ENCODE data around the gene YBX3. TPM values are rescaled to one million over a fixed set of nuclear protein-coding genes. Genes with fewer than 3 reads are reported as not detected.

The YBX3 gene
- 311 and 333 TPM in 2 replicates for total RNA-seq

GRCh38 chr12:10722905-10723746, at the start of gene YBX3:
YBX3 (minus strand) TSS chr12:10723323; CDS start chr12:10723111, 212 bp downstream.

GRCh38 chr12:10673659-10674384, 49.3 kb downstream of the YBX3 start, which contains the start of gene STYK1:
STYK1 (minus strand) TSS chr12:10674052; CDS start chr12:10634618, 39,434 bp downstream.

Other genes starting within 250 kb of the YBX3 start
- gene EIF2S3B, start 217.4 kb downstream of the YBX3 start, total RNA-seq: 0.96 and 2.6 TPM in 2 replicates
- gene MAGOHB, start 109.7 kb downstream of the YBX3 start, total RNA-seq: 9.8 and 15.3 TPM in 2 replicates
- 12.3 and 14.7 TPM in 2 replicates for gene STYK1, start 49.3 kb downstream of the YBX3 start, total RNA-seq
- 0.48 TPM in 1 of 2 replicates, not detected in the other for gene TAS2R7, start 79.3 kb upstream of the YBX3 start, total RNA-seq
- gene TAS2R8, start 84.0 kb upstream of the YBX3 start, total RNA-seq: 0.33 TPM in 1 of 2 replicates, not detected in the other
- 0.19 TPM in 1 of 2 replicates, not detected in the other for gene TAS2R9, start 86.8 kb upstream of the YBX3 start, total RNA-seq
- 0.98 and 1.5 TPM in 2 replicates for gene TAS2R10, start 103.0 kb upstream of the YBX3 start, total RNA-seq
- 0.76 and 2.3 TPM in 2 replicates for gene PRR4, start 126.2 kb upstream of the YBX3 start, total RNA-seq
- gene PRH1, start 160.9 kb upstream of the YBX3 start, total RNA-seq: 16.0 and 19.2 TPM in 2 replicates
- gene TAS2R13, start 186.2 kb upstream of the YBX3 start, total RNA-seq: 1.6 and 2.4 TPM in 2 replicates
- gene PRH2, start 205.9 kb upstream of the YBX3 start, total RNA-seq: 0.65 TPM in 1 of 2 replicates, not detected in the other
- 2.3 and 4.0 TPM in 2 replicates for gene TAS2R14, start 215.9 kb upstream of the YBX3 start, total RNA-seq